ENCODE results near the gene TMEM260. TPM values are rescaled to one million over a fixed set of nuclear protein-coding genes. Genes with fewer than 3 reads are reported as not detected.
"Not testable (repeated sequence)": the region's sequence is repeated elsewhere in the genome, so short reads cannot be mapped to it uniquely, and the experiment has no call there.

The TMEM260 gene
- total RNA-seq, 1 donor from 2014 or later: 8.9 TPM

DNA sequence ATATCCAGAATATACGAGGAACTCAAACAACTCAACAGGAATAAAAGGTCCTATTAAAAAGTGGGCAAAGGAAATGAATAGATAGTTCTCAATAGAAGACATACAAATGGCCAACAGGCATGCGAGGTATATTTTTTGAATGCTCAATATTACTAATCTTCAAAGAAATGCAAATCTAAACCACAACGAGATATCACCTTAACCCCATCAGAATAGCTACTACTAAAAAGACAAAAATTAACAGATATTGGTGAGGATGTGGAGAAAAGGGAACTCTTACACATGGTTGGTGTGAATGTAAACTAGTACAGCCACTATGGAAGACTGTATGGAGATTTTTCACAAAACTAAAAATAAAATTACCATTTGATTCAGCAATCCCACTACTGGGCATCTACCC, 99.2 kb downstream of the TMEM260 start:
- no peak for ATAC-seq

DNA sequence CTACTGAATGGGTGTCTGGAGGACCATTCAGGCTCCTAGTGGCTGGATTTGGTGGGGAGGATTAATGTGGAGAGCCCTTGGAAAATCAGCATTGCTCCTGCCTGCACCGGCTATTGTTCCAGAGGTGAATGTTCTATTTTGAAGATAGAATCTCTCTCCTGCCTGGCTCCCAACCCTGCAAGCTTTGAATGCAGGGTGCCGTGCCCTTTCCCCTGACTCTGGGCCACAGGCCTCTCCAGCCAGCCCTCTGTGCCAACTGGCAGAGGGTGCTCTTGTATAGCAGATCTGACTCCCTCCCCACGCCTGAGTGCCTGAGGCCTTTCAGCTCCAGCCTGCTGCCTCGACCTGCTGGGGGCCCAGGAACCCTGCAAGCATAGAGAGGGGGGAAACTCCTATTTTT, 106.8 kb downstream of the TMEM260 start:
- ATAC-seq: no peak

DNA sequence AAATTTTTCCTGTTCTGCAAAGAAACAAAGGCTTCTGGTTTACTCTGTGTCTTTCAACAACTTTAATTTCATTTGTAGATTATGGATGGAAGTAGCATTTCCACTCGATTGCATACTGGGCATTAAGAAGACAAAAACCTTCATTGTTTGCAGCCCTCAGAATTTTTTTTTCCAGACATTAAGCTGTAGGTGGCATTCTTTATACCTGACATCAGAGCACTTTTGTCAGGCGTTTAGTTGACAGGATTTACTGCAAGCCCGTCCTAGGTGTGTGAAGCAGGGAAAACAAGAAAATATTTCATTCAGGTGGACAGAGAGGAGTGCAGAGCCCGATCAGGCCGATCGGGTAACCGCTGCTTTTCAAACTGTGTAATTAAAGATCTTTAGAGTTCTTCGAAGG, 107.5 kb downstream of the TMEM260 start:
- ATAC-seq: no peak

DNA sequence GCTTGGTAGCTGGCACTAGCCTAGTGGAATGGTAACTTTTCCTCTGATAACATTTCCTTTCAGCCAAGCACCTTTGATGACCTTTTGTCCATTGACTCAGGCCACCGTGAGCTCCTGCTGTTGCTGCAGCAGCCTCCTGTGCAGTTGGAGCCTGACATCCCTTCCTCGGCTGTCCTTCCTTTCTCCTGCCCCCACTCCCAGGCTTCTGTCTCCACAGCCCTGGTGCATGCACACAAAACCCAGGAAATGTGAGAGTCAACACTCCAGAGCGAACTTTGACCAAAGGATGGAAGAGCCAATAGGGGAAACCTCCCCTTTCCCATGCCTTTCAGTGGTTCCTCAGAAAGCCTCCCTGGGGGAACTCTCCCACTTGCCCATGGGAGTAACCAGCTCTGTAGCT, 115.0 kb downstream of the TMEM260 start:
- no peak for ATAC-seq

DNA sequence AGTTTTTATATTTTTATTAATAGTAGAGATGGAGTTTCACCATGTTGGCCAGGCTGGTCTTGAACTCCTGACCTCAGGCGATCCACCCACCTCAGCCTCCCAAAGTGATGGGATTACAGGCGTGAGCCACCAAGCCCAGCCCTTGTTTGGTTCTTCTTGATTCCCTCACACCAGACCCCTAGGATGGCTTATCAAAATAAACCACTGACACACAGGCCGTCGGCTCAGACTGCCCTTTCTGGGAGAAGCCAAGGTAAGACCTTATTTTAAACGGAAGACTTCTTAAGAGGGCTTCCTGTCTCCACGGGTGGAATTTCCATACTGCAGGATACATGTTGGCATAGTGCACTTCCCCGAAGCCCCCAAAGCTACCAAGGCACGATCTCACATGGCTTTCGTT, 115.6 kb downstream of the TMEM260 start:
- ATAC-seq: not testable (repeated sequence)

Other genes starting within 250 kb of the TMEM260 start
- gene OTX2, start 230.7 kb downstream of the TMEM260 start, total RNA-seq: not detected